Central memory CD4-positive, alpha-beta T cell (primary cell): ENCODE results near the gene RGS9.
"Not testable (repeated sequence)": the region's sequence is repeated elsewhere in the genome, so short reads cannot be mapped to it uniquely, and the experiment has no call there.

Experiments
- DNase-seq: peaks from one replicate; pipeline ENCODE4 v3.0.0; 2022

Gene RGS9

DNA sequence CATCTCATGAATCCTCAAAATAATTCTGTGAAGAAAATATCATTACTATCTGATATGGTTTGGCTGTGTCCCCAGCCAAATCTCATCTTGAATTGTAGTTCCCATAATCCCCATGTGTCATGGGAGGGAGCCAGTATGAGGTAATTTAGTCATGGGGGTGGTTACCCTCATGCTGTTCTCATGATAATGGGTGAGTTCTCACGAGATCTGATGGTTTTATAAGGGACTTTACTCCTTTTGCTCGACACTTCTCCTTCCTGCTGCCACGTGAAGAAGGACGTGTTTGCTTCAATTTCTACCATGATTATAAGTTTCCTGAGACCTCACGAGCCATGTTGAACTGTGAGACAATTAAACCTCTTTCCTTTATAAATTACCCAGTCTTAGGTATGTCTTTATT is 20.7 kb upstream of the RGS9 start:
- not testable (repeated sequence) for DNase-seq

DNA sequence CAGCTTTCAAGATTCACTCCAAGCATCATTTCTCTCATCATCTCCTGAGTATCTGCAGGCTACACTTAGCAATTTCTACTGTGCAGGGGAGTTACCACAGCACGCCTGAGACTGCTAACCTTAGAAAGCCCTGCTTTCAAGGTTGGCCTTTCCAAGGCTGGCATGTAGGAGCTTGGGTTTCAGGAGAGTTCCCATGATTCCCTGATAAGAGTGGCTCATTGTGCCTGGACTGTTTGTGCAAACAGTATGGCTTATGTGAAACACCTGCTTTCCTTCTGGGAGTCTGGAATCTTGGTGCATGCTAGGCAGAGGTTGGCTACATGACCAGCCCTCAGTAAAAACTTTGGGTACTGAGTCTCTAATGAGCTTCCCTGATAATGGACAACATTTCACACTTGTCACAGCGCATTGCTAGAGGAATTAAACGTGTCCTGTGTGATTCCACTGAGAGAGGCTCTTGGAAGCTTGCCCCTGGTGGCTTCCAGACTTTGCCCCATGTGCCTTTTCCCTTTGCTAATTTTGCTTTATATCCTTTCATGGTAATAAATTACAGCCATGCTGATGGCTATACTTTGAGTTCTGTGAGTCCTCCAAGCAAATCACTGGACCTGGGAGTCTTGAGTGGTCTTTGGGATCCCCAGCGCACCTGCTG is 19.7 kb upstream of the RGS9 start:
- no peak for DNase-seq

DNA sequence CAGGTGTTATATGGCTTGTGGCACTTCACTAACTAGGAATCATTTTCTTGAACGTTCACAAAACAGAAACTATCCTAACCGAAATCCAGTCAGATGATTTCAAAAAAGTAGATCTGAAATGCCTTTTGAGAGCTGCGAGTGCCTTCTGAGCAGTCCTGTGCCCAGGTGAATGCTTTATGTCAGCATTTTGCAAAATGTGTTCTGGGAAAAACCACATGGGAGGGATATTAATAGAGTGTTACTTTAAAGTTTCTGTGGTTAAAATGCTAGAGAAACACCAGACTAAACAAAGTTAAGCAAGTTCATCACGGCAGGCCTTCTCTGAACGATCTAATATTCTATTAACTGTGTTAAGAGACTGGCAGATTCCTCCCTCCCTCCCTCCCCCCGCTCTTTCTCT is 15.8 kb upstream of the RGS9 start:
- DNase-seq, result no peak

DNA sequence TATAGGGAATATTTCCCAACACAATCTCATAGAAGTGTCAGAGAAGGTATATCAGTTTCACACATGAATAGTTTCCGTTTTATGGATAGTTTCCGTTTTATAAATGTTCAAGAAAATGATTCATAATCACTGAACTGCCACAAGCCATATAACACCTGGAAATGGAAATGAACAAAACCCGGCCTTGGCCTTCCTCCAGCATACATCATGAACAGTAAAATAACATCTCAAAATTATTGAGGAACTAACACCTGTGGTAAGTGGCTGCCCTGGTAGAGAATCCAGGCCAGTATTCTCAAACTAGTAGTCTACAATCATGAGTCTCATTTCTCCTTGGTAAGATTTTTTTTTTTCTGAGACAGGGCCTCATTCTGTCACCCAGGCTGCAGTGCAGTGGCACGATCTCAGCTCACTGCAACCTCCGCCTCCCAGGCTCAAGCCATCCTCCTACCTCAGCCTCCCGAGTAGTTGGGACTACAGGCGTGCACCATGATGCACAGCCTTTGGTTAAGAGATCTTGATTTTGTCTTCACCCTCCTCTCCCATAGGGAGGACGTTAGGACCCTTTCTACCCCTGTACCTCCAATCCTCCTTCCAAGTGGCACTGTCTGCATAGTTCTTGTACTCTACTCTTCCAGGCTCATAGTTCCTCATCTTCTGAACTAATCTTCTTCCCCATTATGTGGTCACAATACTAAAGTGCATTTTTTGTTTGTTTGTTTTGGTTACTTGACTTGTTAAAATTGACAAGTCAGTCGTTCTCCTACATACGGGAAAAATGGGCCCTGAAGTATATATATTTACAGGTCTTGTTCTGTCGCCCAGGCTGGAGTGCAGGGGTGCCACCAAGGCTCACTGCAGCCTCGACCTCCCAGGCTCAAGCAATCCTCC is 15.0 kb upstream of the RGS9 start:
- no peak for DNase-seq

DNA sequence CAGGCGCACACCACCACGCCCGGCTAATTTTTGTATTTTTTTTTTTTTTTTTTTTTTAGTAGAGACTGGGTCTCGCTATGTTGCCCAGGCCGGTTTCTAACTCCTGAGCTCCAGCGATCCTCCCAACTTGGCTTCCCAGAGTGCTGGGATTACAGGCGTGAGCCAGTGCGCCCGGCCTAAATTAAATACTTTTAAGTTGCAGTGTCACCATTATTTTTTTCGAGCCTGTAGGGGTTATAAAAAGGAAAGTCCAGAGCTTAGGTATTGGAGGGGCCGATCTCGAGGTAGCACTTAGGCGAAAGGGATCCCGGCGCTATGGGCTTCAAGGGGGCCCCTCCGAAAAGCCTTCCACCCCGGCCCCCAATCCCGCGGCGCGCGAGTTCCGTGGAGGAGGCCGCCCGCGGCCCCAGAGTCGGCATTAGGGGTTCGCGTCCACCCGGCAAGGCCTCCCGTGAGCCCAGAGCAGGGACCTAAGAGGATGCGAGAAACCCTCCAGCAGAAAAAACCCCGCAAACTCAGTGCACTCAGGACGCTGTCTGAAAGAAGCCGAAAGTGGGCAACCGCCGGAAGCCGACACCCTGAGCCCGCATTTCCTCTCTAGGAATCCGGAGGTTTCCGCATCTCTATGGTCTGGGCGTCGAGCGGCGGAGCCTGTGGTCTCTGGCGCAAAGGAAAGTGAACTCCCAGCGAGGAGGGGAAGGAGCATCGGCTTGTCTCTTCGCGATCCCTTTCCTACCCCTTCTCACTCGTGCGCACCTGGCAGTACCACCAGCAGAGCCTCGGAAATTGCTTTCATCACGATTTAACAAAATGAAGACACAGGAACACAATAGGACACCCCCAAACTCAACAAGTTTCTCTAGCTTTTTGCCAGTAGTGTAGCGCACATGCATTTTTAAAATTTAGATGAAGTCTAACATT is 14.1 kb upstream of the RGS9 start:
- peak; percentile 83 for DNase-seq

DNA sequence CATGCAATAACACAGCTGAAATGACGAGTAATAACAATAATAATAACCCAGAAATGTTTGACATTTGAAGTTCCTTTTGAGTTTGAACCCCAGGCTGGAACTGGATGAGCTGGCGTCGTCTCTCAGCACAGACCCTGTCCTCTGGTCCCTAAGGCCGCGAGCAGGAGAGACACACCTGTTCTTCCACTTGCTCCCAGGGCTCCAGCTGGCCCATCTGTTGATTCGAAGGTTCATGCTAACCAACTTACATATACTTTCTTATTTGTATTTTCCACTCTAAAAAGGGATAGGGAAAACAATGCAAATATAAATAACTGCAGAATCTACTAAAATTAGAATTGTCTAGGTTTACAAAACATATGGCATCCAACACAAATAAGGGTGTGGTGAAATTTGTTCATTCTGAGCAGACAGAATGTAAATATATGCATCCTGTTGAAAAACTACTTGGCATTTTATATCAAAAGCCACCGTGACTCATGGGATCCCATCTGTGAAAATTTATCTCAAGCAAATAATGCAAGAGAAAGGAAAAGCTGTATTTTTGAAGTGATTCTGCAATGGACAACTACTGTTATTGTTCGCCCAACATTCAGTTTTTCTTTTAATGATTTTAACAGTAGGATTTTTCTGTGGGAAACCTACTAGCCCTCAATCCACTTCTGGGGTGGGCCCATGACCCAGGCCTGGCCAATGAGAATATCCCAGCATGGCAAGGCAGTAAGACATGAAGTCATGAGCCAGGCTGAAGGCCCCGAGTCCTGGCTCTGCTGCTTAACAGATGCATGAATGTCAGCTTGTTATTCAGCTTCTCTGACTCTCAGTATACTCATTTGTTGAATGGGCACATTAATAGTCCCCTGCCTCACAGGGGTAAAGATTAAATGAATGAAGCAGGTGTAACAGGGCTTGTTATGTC is 13.2 kb upstream of the RGS9 start:
- DNase-seq, result no peak

GRCh38 chr17:65130832-65131231 is 6.3 kb upstream of the RGS9 start:
- DNase-seq, result no peak

DNA sequence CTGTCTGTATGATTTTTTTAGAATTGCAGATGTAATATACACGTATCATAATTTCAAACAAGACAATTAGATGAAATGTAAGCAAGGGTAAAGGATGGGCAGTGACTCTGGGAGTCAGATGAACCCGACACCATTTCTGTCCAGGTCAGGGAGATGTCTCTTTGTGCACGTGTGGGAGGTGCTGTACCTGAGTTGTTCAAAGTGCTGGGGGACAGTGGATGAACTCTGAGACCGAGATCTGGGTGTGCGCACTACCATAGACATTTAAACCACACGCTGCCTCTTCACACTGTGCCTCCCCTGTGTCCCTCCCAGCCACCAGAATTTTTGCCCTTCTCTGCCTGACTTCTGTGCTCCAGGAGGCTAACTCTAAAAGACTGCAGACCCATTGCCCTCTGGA is 5.9 kb upstream of the RGS9 start:
- DNase-seq, result no peak

DNA sequence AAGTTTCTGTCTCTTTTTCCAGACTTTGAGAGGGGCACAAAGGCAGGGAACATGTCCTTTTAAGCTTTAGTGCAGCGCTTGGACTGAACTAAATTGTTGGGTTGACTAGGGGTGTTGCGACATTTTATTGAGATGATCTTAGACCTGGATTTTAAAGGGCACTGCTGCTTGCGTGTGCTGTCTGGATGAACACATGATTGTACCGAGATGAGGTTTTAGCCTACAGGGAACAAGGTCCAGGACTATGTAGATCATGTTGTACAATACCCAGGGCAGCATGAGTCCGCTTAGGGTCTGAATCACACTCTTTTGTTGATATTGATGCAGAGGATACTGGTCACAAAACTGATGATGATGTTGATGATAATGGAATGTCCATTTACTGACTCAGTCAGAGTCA is 5.2 kb upstream of the RGS9 start:
- DNase-seq, result no peak

DNA sequence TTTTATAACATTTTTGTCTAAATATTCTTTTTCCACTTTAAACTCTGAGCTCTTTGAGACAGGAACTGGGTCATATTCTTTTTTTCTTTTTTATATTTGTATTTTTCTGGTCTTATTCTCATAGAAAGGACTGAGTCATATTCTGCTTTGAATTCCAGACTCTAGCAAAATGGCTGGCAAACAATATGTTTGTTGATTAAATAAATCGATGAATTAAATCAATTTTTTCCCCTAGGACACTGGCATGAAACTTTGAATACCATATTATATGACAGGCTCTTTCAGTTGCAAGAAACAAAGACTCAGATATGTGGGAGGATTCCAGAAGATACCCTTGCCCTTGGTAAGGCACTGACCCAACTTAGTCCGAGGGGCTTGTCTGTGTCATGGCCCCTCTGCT is 3.1 kb upstream of the RGS9 start:
- no peak for DNase-seq

DNA sequence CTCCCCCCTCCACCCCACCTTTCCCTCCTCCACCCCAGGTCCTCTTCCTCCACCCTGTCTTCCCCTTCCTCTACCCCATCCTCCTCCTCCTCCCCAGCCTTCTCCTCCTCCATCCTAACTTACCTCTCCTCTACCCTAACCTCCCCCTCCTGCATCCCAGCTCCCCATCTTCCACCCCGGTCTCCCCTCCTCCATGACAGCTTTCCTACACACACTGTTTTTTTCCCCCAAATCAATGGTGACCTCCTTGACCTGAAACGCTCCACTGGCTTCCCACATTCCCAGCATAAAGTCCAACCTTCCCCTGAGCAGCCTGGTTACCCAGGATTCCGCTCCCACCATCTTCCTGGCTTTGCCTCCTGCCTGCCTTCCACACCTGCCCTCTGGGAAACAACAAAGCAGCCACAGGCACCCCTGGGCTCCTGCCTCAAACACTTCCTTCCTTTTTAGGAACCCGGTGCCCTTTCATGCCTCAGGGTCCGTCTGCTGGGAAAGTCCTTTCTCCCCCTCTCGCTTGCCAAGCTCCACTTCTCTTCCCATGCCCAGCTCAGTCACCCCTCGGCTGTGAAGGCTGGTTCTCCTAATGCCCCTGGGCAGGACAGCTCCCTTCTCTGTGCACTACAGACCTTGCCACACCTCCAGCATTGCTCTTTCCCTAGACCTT is 2.1 kb downstream of the RGS9 start:
- DNase-seq, result no peak

DNA sequence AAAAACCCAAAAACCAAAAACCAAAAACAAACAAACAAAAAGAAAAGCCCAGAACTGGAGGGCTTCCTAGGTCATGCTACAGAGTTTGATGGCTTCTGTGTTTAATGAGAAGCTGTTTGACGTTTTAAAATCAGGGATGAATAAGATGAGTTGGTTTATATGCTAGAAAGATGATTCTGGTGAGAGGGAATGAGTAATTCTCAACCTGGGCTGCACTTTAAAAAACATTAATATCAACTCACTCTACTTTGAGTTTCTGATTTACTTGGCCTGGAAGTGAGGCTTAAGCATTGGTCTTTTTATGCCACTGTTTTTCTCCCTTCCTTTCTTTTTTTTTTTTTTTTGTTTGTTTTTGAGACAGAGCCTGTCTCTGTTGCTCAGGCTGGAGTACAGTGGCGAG is 5.1 kb downstream of the RGS9 start:
- no peak for DNase-seq

DNA sequence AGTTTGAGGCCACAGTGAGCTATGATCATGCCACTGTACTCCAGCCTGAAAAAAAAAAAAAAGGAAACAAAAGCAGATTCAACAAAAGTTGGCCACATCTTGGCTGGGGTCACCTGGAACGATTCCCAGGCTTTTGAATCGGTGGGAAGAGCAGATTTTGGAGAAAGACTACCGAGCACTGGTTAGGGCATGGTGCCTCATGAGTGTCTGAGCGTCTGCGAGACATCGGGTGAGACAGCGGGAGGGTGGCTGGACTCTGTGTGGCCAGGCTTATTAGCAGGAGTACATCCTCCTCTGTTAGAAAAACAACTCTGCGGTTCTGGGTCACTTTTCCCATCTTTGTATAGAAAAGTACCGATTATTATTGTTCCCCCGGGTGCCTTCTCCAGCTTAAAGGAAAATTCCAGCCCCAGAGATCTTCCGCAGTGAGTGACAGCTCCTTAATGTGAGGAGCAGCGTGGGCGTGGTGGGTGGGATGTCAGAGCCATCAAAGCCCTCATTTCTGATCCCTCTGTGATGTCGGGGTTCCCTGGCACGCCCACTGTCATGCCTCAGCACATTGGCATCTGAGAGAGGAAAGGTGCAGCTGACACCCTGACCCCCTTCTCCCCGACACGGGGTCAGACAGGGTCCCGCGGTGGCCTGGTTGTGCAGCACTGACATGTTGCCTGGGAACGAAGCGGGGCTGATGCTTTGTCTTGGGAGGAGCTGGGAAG is 6.9 kb downstream of the RGS9 start:
- DNase-seq, result no peak

DNA sequence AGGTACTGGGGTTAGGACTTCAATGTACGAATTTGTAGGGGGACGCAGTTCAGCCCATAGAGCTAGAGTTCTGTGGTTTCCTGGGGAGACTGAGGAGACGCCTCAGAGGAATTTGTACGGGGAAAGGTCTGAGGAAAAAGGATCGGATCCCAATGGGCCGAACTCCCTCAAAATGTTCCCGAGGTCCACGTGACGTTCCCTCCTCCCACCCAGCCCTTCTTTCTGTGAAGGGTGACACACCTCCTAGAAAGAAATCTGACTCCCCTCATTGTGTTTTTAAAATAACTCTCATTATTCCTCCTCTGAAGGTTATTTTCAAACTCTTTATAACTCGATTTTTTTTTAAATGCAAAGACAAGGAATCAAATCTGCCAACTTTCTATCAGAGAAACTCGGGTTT is 8.6 kb downstream of the RGS9 start:
- no peak for DNase-seq

- no peak for DNase-seq
Measured at GRCh38 chr17:65147955-65148354, 10.8 kb downstream of the RGS9 start.

- no peak for DNase-seq
Measured at GRCh38 chr17:65154770-65155589, 17.8 kb downstream of the RGS9 start.

DNA sequence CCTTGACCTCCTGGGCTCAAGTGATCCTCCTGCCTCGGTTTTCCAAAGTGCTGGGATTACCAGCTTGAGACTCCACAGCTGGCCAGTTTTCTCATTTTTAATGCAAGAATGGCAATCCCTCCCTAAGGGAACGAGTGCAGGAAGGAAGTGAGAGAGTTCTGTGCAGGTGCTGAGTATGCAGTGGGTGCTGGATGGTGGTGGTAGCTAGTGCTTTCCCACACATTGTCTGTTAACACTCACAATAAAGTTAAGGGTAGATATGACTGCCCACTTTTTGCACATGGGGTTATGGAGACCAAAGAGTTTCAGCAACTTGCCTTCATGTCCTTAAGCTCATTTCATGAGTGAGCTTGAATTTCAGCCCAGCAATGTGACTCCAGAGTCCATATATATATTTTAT is 18.5 kb downstream of the RGS9 start:
- DNase-seq, result no peak

DNA sequence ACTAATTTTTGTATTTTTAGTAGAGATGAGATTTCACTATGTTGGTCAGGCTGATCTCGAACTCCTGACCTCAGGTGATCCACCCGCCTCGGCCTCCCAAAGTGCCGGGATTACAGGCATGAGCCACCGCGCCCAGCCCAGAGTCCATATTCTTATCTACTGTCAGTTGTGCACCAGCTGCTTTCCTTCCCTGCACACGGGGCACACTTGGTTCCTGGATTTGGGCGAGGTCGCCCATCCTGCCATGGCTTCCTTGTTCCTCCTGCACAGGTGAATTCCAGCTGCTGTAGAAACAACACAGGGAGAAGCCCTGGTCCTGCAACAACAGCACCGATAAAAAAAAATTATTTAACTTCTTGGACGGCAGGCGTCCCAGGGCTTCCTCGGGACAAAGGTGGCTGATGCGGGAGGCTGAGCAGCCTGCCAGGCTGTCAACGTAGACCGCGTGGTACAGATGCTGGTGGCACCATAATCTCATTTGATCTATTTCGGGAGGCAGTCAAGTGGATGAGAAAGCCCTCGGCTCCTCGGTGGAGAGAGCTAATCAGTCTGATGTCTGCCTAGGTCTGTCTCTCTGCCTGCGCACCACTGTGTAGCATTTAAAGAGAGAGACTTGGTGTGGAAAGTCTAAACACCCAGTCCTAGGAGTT is 19.1 kb downstream of the RGS9 start:
- DNase-seq, result no peak

DNA sequence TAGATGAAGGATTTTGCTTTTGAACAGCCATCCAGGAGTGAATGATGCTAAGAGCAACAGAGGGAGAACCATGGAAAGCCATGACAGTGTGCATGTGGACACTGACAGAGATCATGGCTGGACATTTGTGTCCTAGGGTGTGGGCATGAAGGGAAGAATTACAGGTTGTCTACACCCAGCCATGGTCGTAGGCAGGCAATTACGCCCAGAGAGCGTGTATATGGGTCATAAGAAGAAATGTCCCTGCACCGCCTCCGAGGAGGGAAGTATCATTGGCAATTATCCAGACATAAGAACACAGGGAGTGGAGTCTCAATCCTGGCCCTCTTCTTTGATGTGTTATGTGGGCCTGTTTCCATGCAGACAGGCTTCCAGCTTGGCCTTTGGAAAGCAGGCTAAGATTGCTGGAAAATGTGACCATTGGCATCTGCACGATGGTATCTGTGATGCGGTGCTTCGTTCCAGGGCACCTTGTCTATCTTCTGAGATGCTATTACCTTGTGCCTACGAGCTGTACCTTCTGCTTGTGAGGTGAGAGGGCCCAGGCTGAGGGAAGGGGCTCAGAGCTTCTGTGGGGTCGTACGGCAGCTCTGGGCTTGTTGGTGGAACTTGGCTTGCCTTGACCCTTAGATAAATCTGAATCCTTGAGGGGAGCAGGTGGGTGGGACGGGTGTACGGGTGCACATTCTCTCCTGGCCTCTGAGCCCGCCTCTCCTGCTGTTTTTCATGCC is 19.8 kb downstream of the RGS9 start:
- DNase-seq, result no peak
